Osteocyte (in vitro differentiated cells): ENCODE measurements around the gene VWA3B. TPM values are rescaled to one million over a fixed set of nuclear protein-coding genes. Genes with fewer than 3 reads are reported as not detected.

Source experiments
- DNase-seq: peaks from one replicate; pipeline ENCODE4 v3.0.0; 2021; ENCODE audit warnings: mixed read lengths; ENCODE audit not compliant: unreplicated experiment; ENCODE audit errors: extremely low spot score
- H3K27ac Mint-ChIP-seq: one replicate; pipeline ENCODE4 v1.8.0; 2021; ENCODE audit warnings: mild to moderate bottlenecking, mixed read lengths; ENCODE audit not compliant: unreplicated experiment
- H3K27me3 Mint-ChIP-seq: one replicate; pipeline ENCODE4 v1.8.0; 2021; ENCODE audit warnings: mixed read lengths; ENCODE audit not compliant: unreplicated experiment
- H3K36me3 Mint-ChIP-seq: one replicate; pipeline ENCODE4 v1.8.0; 2021; ENCODE audit warnings: mixed read lengths; ENCODE audit not compliant: unreplicated experiment
- H3K4me1 Mint-ChIP-seq: one replicate; pipeline ENCODE4 v1.8.0; 2021; ENCODE audit warnings: mixed read lengths; ENCODE audit not compliant: unreplicated experiment
- H3K4me3 Mint-ChIP-seq: one replicate; pipeline ENCODE4 v1.8.0; 2021; ENCODE audit warnings: mild to moderate bottlenecking, moderate library complexity, mixed read lengths; ENCODE audit not compliant: unreplicated experiment
- H3K9me3 Mint-ChIP-seq: one replicate; pipeline ENCODE4 v1.8.0; 2021; ENCODE audit warnings: mixed read lengths; ENCODE audit not compliant: unreplicated experiment
- CTCF ChIP-seq: fragments of 200-600 bp; sonication (generic); IDR thresholded peaks from 2 replicates; pipeline ENCODE4 v1.5.0; 2021; ENCODE audit warnings: antibody characterized with exemption, mild to moderate bottlenecking, moderate library complexity
- total RNA-seq: library from RNA; stranded (reverse); gene quantifications from 2 replicates; pipeline ENCODE4 v1.2.1, GENCODE V29; 2021

The VWA3B gene
- total RNA-seq, 1 donor from 2014 or later, result not detected

GRCh38 chr2:98187194-98187593, 100.2 kb downstream of the VWA3B start:
- no peak overlapping the region for H3K4me3 Mint-ChIP-seq
- TF ChIP-seq CTCF, result no peak
- H3K27me3 Mint-ChIP-seq, result no peaks in the 10 kb centered on the region
- DNase-seq, result peak; percentile 75
- H3K27ac Mint-ChIP-seq, result no peak overlapping the region
- H3K9me3 Mint-ChIP-seq, result no peaks in the 10 kb centered on the region
- no peaks in the 10 kb centered on the region for H3K36me3 Mint-ChIP-seq
- no peaks in the 10 kb centered on the region for H3K4me1 Mint-ChIP-seq

- Mint-ChIP-seq H3K4me3 (no peak overlapping the region), H3K27ac (no peak overlapping the region), H3K27me3 (peaks cover 4% of the 10 kb centered on the region), H3K36me3 (no peaks in the 10 kb centered on the region), H3K9me3 (no peaks in the 10 kb centered on the region), H3K4me1 (no peaks in the 10 kb centered on the region)
- no peak for TF ChIP-seq CTCF
- DNase-seq, result no peak
These were observed 101.5 kb downstream of the VWA3B start for GRCh38 chr2:98188351-98189046.

- DNase-seq, result no peak
- Mint-ChIP-seq H3K9me3 (no peaks in the 10 kb centered on the region), H3K4me3 (no peak overlapping the region), H3K36me3 (no peaks in the 10 kb centered on the region), H3K27me3 (peaks cover 12% of the 10 kb centered on the region), H3K27ac (no peak overlapping the region), H3K4me1 (no peaks in the 10 kb centered on the region)
- TF ChIP-seq CTCF, result no peak
These were observed 104.9 kb downstream of the VWA3B start for GRCh38 chr2:98191883-98192282.

- H3K4me3 Mint-ChIP-seq, result no peak overlapping the region
- no peak for DNase-seq
- no peaks in the 10 kb centered on the region for H3K4me1 Mint-ChIP-seq
- H3K27ac Mint-ChIP-seq, result no peak overlapping the region
- H3K9me3 Mint-ChIP-seq, result no peaks in the 10 kb centered on the region
- no peak for TF ChIP-seq CTCF
- H3K36me3 Mint-ChIP-seq, result no peaks in the 10 kb centered on the region
- peaks cover 21% of the 10 kb centered on the region for H3K27me3 Mint-ChIP-seq
These were observed 114.6 kb downstream of the VWA3B start for GRCh38 chr2:98201576-98201975.

GRCh38 chr2:98205889-98206288, 118.9 kb downstream of the VWA3B start:
- no peak overlapping the region for H3K4me3 Mint-ChIP-seq
- peaks cover 15% of the 10 kb centered on the region for H3K27me3 Mint-ChIP-seq
- no peaks in the 10 kb centered on the region for H3K36me3 Mint-ChIP-seq
- H3K9me3 Mint-ChIP-seq, result no peaks in the 10 kb centered on the region
- DNase-seq, result no peak
- H3K27ac Mint-ChIP-seq, result no peak overlapping the region
- TF ChIP-seq CTCF, result no peak
- no peaks in the 10 kb centered on the region for H3K4me1 Mint-ChIP-seq
